Activated T-cell treated with anti-CD3 and anti-CD28 coated beads, Interleukin-2, amount 50 U/mL, for 24 hours (primary cell): ENCODE measurements around the gene CEBPG.

Source experiments
- DNase-seq: peaks from one replicate; pipeline ENCODE4 v3.0.0-alpha.2; 2020
- H3K27ac Mint-ChIP-seq: 2 replicates; pipeline ENCODE4 v1.8.0; 2020; ENCODE audit warnings: mild to moderate bottlenecking, mixed read lengths
- H3K27me3 Mint-ChIP-seq: 2 replicates; pipeline ENCODE4 v1.8.0; 2020; ENCODE audit warnings: mixed read lengths
- H3K36me3 Mint-ChIP-seq: 2 replicates; pipeline ENCODE4 v1.8.0; 2020; ENCODE audit warnings: low read depth, mixed read lengths
- H3K4me1 Mint-ChIP-seq: 2 replicates; pipeline ENCODE4 v1.8.0; 2020; ENCODE audit warnings: low read depth, mixed read lengths
- H3K4me3 Mint-ChIP-seq: 2 replicates; pipeline ENCODE4 v1.8.0; 2020; ENCODE audit warnings: mild to moderate bottlenecking, moderate library complexity, mixed read lengths
- H3K9me3 Mint-ChIP-seq: 2 replicates; pipeline ENCODE4 v1.8.0; 2020; ENCODE audit warnings: mixed read lengths

CEBPG gene

DNA sequence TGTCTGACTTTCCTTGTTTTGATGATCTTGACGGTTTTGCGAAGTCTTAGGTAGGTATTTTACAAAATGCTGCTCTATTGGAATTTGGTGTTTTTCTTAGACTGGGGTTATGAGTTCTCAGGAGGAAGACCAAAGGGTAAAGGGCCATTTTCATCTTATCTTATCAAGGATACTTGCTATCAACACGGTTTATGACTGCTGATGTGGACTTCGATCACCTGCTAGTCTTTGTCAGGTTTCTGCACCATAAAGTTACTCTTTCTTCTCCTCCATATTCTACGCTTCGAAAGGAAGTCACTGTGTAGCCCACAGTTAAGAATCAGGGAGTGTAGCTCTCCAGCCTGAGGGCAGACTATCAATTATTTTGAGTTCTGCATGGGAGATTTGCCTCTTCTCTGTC is 7.4 kb upstream of the CEBPG start:
- H3K36me3 Mint-ChIP-seq, result no peaks in the 10 kb centered on the region
- no peak overlapping the region for H3K27ac Mint-ChIP-seq
- peaks cover 18% of the 10 kb centered on the region for H3K27me3 Mint-ChIP-seq
- H3K4me3 Mint-ChIP-seq, result no peak overlapping the region
- no peaks in the 10 kb centered on the region for H3K9me3 Mint-ChIP-seq
- H3K4me1 Mint-ChIP-seq, result no peaks in the 10 kb centered on the region
- no peak for DNase-seq

DNA sequence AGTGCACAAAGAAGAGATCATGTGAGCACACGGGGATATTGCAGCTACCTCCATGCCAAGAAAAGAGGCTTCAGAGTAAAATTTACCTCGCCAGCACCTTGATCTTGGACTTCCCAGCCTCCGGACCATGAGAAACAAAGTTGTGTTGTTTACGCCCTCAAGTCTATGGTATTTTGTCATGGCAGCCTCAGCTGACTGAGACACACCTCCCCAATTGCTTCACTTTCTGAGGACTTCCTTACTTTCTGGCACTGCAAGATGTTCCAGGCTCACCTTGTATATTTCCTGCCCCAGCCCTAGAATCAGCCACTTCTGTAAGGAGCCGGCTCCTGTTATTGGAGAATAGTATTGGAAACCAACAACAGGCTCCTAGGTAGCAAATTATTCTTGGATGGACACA is 6.6 kb upstream of the CEBPG start:
- Mint-ChIP-seq H3K27me3 (peaks cover 18% of the 10 kb centered on the region), H3K27ac (no peak overlapping the region), H3K4me1 (no peaks in the 10 kb centered on the region), H3K36me3 (no peaks in the 10 kb centered on the region), H3K9me3 (no peaks in the 10 kb centered on the region), H3K4me3 (no peak overlapping the region)
- DNase-seq, result no peak

DNA sequence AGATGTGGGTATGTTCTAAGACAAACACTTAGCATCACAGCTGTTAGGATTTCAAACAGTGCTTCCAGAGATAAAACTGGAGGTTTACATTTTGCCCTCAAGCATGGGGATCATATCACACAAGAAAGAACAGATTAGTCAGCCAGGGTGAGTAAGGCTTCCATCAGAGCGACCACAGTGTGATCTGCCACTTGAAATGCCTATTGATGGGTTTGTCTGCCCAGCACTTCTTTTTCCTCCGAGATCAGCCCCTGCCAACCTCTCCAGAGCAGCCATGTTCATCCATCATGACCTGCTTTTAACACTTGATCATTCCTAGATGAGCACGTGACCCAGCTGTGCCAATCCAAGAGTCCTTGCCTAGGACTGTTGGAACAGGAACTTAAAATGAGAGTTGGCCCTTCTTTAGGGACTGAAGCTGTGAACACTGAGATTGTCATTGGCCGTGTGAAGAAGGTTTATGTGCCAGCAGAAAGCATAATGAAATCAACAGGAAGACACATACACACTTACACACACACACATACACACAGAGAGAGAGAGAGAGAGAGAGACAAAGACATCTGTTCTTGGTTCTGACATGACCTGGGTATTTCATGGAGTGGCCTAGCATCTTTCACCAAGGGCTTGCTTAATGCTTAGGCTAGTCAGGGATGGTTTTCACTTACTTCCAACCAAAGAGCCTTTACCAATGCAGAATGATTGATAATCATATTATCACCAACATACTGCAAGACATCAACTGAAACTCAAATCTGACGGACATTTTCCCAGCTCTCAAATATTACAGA is 5.2 kb upstream of the CEBPG start:
- Mint-ChIP-seq H3K27ac (no peak overlapping the region), H3K4me3 (no peak overlapping the region), H3K27me3 (peaks cover 13% of the 10 kb centered on the region), H3K4me1 (peaks cover 8% of the 10 kb centered on the region), H3K9me3 (no peaks in the 10 kb centered on the region), H3K36me3 (no peaks in the 10 kb centered on the region)
- DNase-seq, result no peak

DNA sequence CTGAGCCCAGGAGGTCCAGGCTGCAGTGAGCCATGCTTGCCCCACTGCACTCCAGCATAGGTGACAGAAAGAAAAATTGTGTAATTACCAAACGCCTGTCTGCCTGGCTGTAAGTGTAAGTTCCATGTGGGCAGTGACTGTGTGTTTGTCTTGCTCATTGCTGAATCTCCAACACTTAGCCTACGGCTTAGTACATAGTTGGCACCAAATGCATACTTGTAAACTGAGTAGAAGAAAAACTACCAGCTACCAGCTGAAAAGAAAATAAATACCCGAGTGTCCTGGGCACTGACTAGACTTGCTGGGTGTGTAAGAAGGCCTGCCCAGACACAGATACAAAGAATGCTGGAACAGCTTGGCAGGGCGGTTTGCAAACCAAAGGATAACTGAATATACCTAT is 2.7 kb upstream of the CEBPG start:
- Mint-ChIP-seq H3K4me3 (no peak overlapping the region), H3K4me1 (peaks cover 23% of the 10 kb centered on the region), H3K9me3 (no peaks in the 10 kb centered on the region), H3K27ac (no peak overlapping the region), H3K36me3 (peaks cover 14% of the 10 kb centered on the region), H3K27me3 (peaks cover 13% of the 10 kb centered on the region)
- DNase-seq, result no peak

DNA sequence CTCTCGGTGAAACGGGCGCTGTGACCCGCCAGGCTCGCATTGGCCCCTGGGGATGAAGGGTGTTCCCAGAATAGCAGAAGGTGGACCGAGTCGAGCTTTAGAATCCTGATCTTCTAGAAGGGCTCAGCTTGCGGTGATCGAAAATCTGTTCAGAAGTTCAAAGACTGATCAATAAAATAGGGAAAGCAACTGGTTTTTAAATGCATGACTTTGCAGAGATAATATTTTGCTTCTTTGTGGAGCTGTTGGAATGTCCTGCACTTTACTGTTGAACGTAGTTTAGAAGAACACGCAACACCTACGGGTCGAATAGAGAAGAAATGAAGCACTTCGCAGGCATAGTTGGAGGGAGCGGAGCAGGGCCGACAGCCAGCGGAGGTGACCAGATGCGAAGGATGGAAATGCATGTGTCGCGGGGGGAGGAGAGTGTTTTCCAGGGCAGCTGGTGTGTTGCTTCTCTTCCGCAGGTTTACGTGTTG is 766 bp downstream of the CEBPG start:
- Mint-ChIP-seq H3K9me3 (no peaks in the 10 kb centered on the region), H3K4me3 (peak overlapping the region; percentile 88), H3K27ac (peak overlapping the region; percentile 87), H3K4me1 (peaks cover 56% of the 10 kb centered on the region), H3K27me3 (no peaks in the 10 kb centered on the region), H3K36me3 (peaks cover 38% of the 10 kb centered on the region)
- no peak for DNase-seq

DNA sequence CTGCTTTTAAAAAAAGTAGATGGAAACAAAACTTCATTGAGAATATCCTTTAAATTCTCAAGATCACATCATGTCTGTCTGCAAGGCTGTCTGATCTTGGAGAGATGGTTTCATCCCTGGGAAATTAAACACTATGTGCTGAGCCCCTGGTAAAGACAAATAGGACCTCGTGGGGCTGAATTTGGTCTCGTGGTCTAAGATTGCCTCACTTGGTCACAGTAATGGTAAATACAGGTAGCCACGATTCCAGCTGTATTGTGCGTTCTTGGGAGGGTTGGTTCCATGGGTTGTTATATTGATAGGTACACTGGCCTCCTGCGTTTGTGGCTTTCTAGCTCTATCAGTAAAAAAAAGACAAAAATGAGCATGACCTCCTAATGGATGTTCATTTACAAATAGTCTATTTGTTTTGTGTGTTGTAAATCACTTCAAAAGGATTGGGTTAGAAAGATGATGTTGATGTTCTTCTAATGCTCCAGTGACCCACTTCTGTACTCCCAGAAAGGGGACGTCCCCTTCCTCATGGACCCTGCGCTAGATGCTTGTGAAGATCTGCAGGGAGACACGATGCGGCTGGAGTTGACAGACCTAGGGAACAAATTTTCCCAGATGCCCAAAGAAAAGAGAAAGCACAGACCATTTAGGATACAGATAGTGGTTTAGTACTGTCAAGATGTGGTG is 1.8 kb downstream of the CEBPG start:
- Mint-ChIP-seq H3K4me1 (peaks cover 63% of the 10 kb centered on the region), H3K9me3 (no peaks in the 10 kb centered on the region), H3K27me3 (no peaks in the 10 kb centered on the region), H3K4me3 (peak overlapping the region; percentile 88), H3K36me3 (peaks cover 48% of the 10 kb centered on the region), H3K27ac (peak overlapping the region; percentile 87)
- DNase-seq, result no peak

DNA sequence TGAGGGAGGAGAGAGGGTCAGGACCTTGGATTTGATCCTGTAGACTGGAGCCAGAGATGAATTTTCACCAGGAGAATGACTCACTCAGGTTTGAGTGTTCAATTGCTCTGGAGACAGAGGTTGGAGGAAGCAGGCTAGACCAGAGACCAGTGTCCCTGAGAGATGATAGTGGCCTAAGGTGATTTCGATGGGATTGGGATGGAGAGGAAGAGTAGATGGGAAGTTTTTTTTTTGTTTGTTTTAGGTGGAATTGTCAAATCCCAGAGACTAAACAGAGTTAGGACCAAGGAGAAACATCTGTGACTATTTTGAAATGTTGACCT is 2.3 kb downstream of the CEBPG start:
- Mint-ChIP-seq H3K27ac (peak overlapping the region; percentile 31), H3K27me3 (no peaks in the 10 kb centered on the region), H3K4me1 (peaks cover 63% of the 10 kb centered on the region), H3K9me3 (no peaks in the 10 kb centered on the region), H3K36me3 (peaks cover 52% of the 10 kb centered on the region), H3K4me3 (peak overlapping the region; percentile 88)
- DNase-seq, result no peak

DNA sequence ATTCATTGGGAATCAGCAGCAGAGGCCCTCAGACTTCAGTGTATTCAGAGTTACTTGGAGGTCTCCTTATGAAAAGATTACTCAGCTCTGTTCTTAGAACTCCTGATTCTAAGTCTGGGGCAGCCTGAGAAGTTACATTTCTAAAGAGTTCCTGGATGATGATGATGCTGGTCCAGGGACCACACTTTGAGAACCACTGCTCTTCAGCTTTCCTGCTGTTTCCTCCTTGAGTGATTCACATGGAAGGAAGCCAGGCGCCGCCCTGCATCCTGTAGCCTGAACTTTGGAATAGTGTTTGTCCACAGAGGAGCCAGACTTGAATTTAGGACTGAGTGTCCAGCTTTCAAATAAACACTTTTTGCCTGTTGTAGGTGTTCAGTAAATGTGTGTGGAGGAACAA is 2.9 kb downstream of the CEBPG start:
- no peak overlapping the region for H3K27ac Mint-ChIP-seq
- no peak for DNase-seq
- peaks cover 67% of the 10 kb centered on the region for H3K4me1 Mint-ChIP-seq
- H3K36me3 Mint-ChIP-seq, result peaks cover 59% of the 10 kb centered on the region
- H3K27me3 Mint-ChIP-seq, result no peaks in the 10 kb centered on the region
- no peaks in the 10 kb centered on the region for H3K9me3 Mint-ChIP-seq
- H3K4me3 Mint-ChIP-seq, result peak overlapping the region; percentile 88

DNA sequence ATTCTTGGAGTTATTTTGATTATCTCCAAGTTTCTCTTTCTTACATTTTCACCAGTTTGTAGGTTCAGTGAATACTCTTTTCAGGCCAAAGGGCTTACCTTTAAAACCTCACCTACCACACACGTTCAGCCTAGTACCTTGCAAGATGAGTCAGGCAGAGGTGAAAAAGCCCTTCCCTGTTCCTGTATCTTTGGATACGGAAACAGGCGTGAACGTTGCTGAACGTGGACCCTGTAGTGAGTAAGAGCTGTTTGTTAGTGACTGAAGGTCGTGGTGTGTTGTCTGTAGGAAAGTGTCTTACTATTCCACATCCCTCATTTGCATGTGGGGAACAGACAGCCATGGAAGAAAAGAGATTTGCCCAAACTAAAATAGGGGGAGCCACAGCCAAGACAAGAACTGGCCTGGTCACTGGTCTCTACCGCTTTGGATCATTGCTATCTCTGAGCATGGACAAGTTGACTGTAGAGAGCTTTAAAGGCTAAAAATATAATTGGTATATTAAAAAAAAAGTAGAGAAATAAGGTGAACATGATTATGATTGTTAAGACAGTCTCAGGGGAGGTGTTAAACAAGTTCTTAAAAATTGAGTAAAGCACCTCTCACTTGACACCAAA is 3.5 kb downstream of the CEBPG start:
- H3K9me3 Mint-ChIP-seq, result no peaks in the 10 kb centered on the region
- peak overlapping the region; percentile 15 for H3K27ac Mint-ChIP-seq
- peaks cover 73% of the 10 kb centered on the region for H3K4me1 Mint-ChIP-seq
- no peak for DNase-seq
- H3K27me3 Mint-ChIP-seq, result no peaks in the 10 kb centered on the region
- no peak overlapping the region for H3K4me3 Mint-ChIP-seq
- peaks cover 65% of the 10 kb centered on the region for H3K36me3 Mint-ChIP-seq

DNA sequence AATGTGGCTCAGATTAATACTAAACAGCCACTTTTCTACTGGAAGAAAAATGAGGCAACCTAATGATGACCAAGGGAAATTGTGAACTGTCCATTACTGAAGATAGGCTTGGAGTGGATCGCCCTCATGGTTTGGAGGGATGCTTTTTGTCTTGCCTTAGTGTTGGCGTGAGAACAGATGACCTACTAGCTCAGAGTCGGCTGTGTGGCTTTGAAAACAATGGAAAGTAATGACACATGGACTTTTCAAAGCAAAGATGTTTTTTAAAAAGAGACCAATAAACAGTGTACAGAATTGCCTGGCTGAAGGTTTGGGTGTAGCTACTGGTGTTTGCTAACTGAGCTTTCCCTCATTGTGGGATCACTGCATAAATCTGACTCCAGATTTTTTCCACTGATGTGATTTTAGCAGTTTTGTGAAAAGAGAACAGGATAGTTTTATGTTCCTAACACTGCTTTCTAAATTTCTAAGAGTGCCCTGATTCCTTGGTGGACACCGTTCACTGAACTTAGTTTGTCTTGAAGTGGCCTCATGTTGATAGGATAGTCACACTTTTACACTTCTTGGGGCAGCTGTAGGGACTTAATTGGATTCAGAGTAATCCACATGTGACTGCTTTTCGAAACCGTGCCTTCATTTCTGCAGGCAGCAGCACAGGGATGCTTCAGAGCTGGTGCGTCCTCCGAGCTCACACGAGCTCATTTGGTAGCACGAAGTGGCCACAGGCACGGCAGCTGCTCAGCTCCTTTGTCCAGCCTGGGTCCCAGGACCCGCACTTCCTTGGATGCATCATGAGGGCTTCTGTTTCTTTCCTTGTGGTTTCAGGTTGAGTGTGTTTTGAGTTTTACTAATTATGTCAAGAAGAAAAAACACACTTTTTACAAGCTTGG is 4.3 kb downstream of the CEBPG start:
- H3K4me1 Mint-ChIP-seq, result peaks cover 69% of the 10 kb centered on the region
- no peaks in the 10 kb centered on the region for H3K27me3 Mint-ChIP-seq
- H3K36me3 Mint-ChIP-seq, result peaks cover 68% of the 10 kb centered on the region

DNA sequence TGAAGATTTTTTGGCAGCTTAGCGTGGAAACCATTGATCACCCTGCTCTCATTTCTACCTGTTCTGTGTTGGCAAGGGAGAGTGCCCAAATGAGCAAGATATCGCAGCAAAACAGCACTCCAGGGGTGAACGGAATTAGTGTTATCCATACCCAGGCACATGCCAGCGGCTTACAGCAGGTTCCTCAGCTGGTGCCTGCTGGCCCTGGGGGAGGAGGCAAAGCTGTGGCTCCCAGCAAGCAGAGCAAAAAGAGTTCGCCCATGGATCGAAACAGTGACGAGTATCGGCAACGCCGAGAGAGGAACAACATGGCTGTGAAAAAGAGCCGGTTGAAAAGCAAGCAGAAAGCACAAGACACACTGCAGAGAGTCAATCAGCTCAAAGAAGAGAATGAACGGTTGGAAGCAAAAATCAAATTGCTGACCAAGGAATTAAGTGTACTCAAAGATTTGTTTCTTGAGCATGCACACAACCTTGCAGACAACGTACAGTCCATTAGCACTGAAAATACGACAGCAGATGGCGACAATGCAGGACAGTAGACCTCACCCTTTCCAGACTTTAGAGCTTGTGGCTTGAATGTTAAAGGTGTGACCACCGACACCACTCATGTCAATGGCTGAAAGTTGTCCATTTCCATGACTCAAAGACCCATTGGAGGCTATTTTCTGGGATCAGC is 5.8 kb downstream of the CEBPG start:
- peaks cover 78% of the 10 kb centered on the region for H3K36me3 Mint-ChIP-seq
- H3K27ac Mint-ChIP-seq, result peak overlapping the region; percentile 27
- peaks cover 65% of the 10 kb centered on the region for H3K4me1 Mint-ChIP-seq
- DNase-seq, result no peak
- H3K9me3 Mint-ChIP-seq, result no peaks in the 10 kb centered on the region
- no peak overlapping the region for H3K4me3 Mint-ChIP-seq
- H3K27me3 Mint-ChIP-seq, result no peaks in the 10 kb centered on the region

More for the DNA sequence above, 4.3 kb downstream of the CEBPG start:
- H3K27ac Mint-ChIP-seq, result peak overlapping the region; percentile 17
- no peak overlapping the region for H3K4me3 Mint-ChIP-seq
- no peaks in the 10 kb centered on the region for H3K9me3 Mint-ChIP-seq
- no peak for DNase-seq

DNA sequence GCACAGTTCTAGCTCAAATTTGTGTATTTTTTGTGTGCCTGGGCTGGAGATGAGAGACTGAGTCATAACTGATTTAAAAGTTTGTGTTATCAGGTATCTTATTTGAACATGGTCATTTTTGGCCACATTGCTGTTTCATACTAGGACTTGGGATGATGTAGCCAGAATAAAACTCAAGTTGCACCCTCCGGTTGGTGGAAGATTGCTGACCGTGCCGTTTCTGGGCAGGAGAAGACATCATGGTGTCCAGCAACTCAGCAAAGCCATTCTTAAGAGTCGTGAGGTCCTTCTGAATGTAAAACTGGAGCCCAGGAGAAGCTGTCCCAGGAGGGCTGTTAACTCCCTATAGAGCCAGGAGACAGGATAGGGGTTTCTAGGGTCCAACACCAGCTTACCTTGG is 7.6 kb downstream of the CEBPG start:
- peaks cover 76% of the 10 kb centered on the region for H3K36me3 Mint-ChIP-seq
- no peak overlapping the region for H3K4me3 Mint-ChIP-seq
- no peak for DNase-seq
- H3K27me3 Mint-ChIP-seq, result no peaks in the 10 kb centered on the region
- peaks cover 50% of the 10 kb centered on the region for H3K4me1 Mint-ChIP-seq
- H3K9me3 Mint-ChIP-seq, result no peaks in the 10 kb centered on the region
- peak overlapping the region; percentile 3 for H3K27ac Mint-ChIP-seq

DNA sequence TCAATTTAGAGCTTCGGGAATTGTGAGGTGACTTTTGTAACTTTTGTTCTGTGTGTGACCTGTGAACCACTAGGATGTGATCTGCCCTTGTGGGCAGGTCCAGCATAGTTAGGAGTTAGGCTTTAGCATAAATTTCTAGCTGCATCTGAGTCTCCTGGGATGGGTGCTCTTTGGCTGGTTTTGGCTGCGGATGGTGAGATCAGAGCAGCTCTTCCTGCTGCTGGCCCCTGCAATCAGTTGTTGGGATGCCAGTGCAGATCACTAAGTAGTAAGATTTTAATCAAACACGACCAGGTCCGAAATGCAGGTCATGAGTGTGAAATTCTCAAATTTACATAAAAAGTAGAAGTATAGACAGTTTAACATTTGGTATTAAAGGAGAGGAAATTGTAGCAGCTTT is 8.5 kb downstream of the CEBPG start:
- H3K36me3 Mint-ChIP-seq, result peaks cover 77% of the 10 kb centered on the region
- H3K4me1 Mint-ChIP-seq, result peaks cover 41% of the 10 kb centered on the region
- DNase-seq, result no peak
- no peak overlapping the region for H3K4me3 Mint-ChIP-seq
- peak overlapping the region; percentile 51 for H3K27ac Mint-ChIP-seq
- H3K27me3 Mint-ChIP-seq, result no peaks in the 10 kb centered on the region
- H3K9me3 Mint-ChIP-seq, result no peaks in the 10 kb centered on the region

DNA sequence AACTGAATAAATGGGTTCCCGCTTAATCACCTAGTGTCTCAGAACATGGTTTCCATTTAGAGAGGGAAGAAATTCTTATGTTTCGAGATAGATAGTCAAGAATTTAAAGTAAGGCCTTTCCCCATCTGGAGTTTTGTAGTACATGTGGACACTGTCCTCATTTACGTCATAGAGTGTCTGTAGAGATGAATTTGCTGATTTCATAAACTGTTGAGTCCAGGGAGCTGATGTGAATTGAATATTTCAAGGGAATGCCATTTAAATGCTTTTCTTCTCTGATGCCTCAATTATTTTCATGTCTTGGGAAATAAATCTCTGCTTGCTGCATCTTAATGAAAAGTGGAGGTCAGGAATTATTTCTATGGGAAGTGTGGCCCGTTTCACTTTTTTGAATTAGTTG is 9.5 kb downstream of the CEBPG start:
- Mint-ChIP-seq H3K27ac (peak overlapping the region; percentile 9), H3K4me1 (peaks cover 32% of the 10 kb centered on the region), H3K4me3 (no peak overlapping the region), H3K9me3 (no peaks in the 10 kb centered on the region), H3K36me3 (peaks cover 84% of the 10 kb centered on the region), H3K27me3 (no peaks in the 10 kb centered on the region)
- DNase-seq, result no peak
